BLaER1 treated with 17β-estradiol and CSF1 and Interleukin-3, amounts not matched to agents 10 nM and 100 nM (cell line): Measurements from ENCODE around the gene PCDHGB5.
A peak's percentile ranks its signal among the peaks of the same experiment; 100 is the strongest.
"Not testable (repeated sequence)": the region's sequence is repeated elsewhere in the genome, so short reads cannot be mapped to it uniquely, and the experiment has no call there.

Experiments
- H3K27ac ChIP-seq, 11 experiments: shearing (Covaris generic); formaldehyde crosslinking; 2 replicates each; pipeline ENCODE4 v1.8.1; 2022
- H3K27me3 ChIP-seq, 11 experiments: shearing (Covaris generic); formaldehyde crosslinking; 2 replicates each; pipeline ENCODE4 v1.8.1; 2022
- H3K36me3 ChIP-seq, 11 experiments: shearing (Covaris generic); formaldehyde crosslinking; 2 replicates each; pipeline ENCODE4 v1.8.1; 2022
- H3K4me1 ChIP-seq, 10 experiments: shearing (Covaris generic); formaldehyde crosslinking; 2 replicates each; pipeline ENCODE4 v1.8.1; 2022
- H3K4me2 ChIP-seq, 11 experiments: shearing (Covaris generic); formaldehyde crosslinking; 2 replicates each; pipeline ENCODE4 v1.8.1; 2022
- H3K4me3 ChIP-seq, 10 experiments: shearing (Covaris generic); formaldehyde crosslinking; 2 replicates each; pipeline ENCODE4 v1.8.1; 2022
- H3K9ac ChIP-seq, 11 experiments: shearing (Covaris generic); formaldehyde crosslinking; 2 replicates each; pipeline ENCODE4 v1.8.1; 2022
- H3K9me3 ChIP-seq, 11 experiments: shearing (Covaris generic); formaldehyde crosslinking; replicated peaks in 1 of 11; 2 replicates each; pipeline ENCODE4 v1.8.1; 2022
- H4K20me1 ChIP-seq, 11 experiments: shearing (Covaris generic); formaldehyde crosslinking; 2 replicates each; pipeline ENCODE4 v1.8.1; 2022
- Cebpa-rat ChIP-seq, 11 experiments: shearing (Covaris generic); IDR thresholded peaks; 2 replicates each; pipeline ENCODE4 v1.8.1; 2022

The PCDHGB5 gene

GRCh38 chr5:141389153-141390042, 8.3 kb upstream of the PCDHGB5 start:
- Histone ChIP-seq H3K4me1 (peaks cover 0 to 14% (median 2%) of the 10 kb centered on the region in 10 experiments; a peak in 7 of 20 replicates), H4K20me1 (no peaks in the 10 kb centered on the region), H3K27ac (peak overlapping the region in 1 of 11 experiments; percentile 44; a peak in 1 of 22 replicates), H3K36me3 (peaks cover 0 to 5% (median 0%) of the 10 kb centered on the region in 11 experiments; a peak in 1 of 22 replicates), H3K27me3 (no peaks in the 10 kb centered on the region; a peak in 1 of 22 replicates), H3K4me2 (peak overlapping the region in 3 of 11 experiments; percentile 29 to 46 (median 42); a peak in 6 of 22 replicates), H3K9me3 (peaks cover 58 to 73% (median 66%) of the 10 kb centered on the region in 11 experiments), H3K4me3 (no peak overlapping the region), H3K9ac (no peak overlapping the region)
- no peak for TF ChIP-seq Cebpa-rat (IDR thresholded peaks at IDR 0.05)

DNA sequence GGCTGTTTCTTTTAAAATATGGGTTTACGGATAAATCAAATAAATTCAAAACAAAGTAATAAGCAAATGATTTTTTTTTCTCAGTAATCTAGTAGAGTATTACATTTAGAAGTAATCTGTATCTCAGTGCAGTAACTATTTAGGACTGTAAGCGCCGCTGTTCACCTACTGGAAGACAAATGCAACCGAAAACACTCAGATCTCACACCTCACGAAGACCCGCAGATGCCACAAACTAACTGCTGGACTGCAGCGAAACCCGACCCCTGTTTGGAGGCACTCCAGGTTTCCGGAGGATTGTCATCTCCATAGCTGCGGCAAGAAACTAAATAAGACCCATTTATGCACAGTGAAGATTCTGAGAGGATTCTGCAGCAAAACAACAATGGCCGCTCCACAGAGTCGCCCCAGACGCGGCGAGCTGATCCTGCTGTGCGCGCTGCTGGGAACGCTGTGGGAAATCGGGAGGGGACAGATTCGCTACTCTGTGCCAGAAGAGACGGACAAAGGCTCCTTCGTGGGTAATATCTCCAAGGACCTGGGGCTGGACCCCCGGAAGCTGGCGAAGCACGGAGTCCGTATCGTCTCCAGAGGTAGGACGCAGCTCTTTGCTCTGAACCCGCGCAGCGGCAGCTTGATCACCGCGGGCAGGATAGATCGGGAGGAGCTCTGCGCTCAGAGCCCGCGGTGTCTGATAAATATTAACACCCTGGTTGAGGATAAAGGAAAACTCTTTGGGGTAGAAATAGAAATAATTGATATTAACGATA, 5.1 kb upstream of the PCDHGB5 start, which contains the start of gene PCDHGA8:
PCDHGA8 (plus strand) TSS at position 205 of the 770 bp plus-strand sequence; CDS start at position 386, 181 bp downstream.
- Histone ChIP-seq H3K4me3 (0 out of 20 replicates have a peak within 1 kb of the TSS, but pooled peaks of 1 of the 10 experiments have one; percentile 8), H3K9me3 (peaks cover 57 to 75% (median 66%) of the 10 kb centered on the region in 11 experiments), H3K4me2 (no peak within 1 kb of the TSS), H3K9ac (no peak within 1 kb of the TSS), H3K27me3 (no peaks in the 10 kb centered on the region; a peak in 1 of 22 replicates), H3K27ac (no peak within 1 kb of the TSS), H4K20me1 (no peaks in the 10 kb centered on the region), H3K36me3 (peaks cover 0 to 5% (median 0%) of the 10 kb centered on the region in 11 experiments; a peak in 1 of 22 replicates), H3K4me1 (peaks cover 0 to 14% (median 2%) of the 10 kb centered on the region in 10 experiments; a peak in 7 of 20 replicates)
- no peak for TF ChIP-seq Cebpa-rat (IDR thresholded peaks at IDR 0.05)

GRCh38 chr5:141393267-141393666, 4.5 kb upstream of the PCDHGB5 start:
- H3K9ac ChIP-seq: no peak overlapping the region
- no peak for TF ChIP-seq Cebpa-rat (IDR thresholded peaks at IDR 0.05)
- peaks cover 0 to 5% (median 0%) of the 10 kb centered on the region in 11 experiments; a peak in 1 of 22 replicates for H3K36me3 ChIP-seq
- H3K4me3 ChIP-seq: 0 out of 20 replicates have a peak overlapping the region, but pooled peaks of 1 of the 10 experiments have one; percentile 8
- peaks cover 58 to 78% (median 66%) of the 10 kb centered on the region in 11 experiments for H3K9me3 ChIP-seq
- no peaks in the 10 kb centered on the region for H4K20me1 ChIP-seq
- H3K4me2 ChIP-seq: no peak overlapping the region
- no peaks in the 10 kb centered on the region; a peak in 1 of 22 replicates for H3K27me3 ChIP-seq
- no peak overlapping the region for H3K27ac ChIP-seq
- peaks cover 0 to 14% (median 2%) of the 10 kb centered on the region in 10 experiments; a peak in 7 of 20 replicates for H3K4me1 ChIP-seq

DNA sequence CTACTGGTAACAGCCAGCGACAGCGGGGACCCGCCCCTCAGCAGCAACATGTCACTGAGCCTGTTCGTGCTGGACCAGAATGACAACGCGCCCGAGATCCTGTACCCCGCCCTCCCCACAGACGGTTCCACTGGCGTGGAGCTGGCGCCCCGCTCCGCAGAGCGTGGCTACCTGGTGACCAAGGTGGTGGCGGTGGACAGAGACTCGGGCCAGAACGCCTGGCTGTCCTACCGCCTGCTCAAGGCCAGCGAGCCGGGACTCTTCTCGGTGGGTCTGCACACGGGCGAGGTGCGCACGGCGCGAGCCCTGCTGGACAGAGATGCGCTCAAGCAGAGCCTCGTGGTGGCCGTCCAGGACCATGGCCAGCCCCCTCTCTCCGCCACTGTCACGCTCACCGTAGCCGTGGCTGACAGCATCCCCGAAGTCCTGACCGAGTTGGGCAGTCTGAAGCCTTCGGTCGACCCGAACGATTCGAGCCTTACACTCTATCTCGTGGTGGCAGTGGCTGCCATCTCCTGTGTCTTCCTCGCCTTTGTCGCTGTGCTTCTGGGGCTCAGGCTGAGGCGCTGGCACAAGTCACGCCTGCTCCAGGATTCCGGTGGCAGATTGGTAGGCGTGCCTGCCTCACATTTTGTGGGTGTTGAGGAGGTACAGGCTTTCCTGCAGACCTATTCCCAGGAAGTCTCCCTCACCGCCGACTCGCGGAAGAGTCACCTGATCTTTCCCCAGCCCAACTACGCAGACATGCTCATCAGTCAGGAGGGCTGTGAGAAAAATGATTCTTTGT, 3.2 kb upstream of the PCDHGB5 start:
- not testable (repeated sequence) for H3K9ac ChIP-seq, H3K4me3 ChIP-seq, H4K20me1 ChIP-seq, H3K27me3 ChIP-seq, H3K4me2 ChIP-seq, H3K36me3 ChIP-seq, H3K27ac ChIP-seq
- peaks cover 0 to 14% (median 2%) of the 10 kb centered on the region in 10 experiments; a peak in 7 of 20 replicates for H3K4me1 ChIP-seq
- peaks cover 57 to 78% (median 66%) of the 10 kb centered on the region in 11 experiments for H3K9me3 ChIP-seq

GRCh38 chr5:141398608-141399007, 861 bp downstream of the PCDHGB5 start:
- Histone ChIP-seq H3K4me3 (no peak overlapping the region), H3K36me3 (no peaks in the 10 kb centered on the region), H4K20me1 (no peaks in the 10 kb centered on the region), H3K9me3 (peaks cover 58 to 81% (median 66%) of the 10 kb centered on the region in 11 experiments), H3K27ac (no peak overlapping the region), H3K9ac (no peak overlapping the region), H3K4me1 (no peaks in the 10 kb centered on the region), H3K27me3 (no peaks in the 10 kb centered on the region), H3K4me2 (no peak overlapping the region)
- no peak for TF ChIP-seq Cebpa-rat (IDR thresholded peaks at IDR 0.05)

DNA sequence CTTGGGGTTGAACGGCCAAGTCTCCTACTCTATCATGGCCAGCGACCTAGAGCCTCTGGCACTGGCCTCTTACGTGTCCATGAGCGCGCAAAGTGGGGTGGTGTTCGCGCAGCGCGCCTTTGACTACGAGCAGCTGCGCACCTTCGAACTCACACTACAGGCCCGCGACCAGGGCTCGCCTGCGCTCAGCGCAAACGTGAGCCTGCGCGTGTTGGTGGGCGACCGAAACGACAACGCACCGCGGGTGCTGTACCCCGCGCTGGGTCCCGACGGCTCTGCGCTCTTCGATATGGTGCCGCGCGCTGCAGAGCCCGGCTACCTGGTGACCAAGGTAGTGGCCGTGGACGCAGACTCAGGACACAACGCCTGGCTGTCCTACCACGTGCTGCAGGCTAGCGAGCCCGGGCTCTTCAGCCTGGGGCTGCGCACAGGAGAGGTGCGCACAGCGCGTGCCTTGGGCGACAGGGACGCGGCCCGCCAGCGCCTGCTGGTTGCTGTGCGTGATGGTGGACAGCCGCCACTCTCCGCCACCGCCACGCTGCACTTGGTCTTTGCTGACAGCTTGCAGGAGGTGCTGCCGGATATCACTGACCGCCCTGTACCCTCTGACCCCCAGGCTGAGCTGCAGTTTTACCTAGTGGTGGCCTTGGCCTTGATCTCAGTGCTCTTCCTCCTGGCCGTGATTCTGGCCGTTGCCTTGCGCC, 2.0 kb downstream of the PCDHGB5 start:
- Histone ChIP-seq H3K36me3 (no peaks in the 10 kb centered on the region), H3K9ac (no peak overlapping the region), H3K9me3 (peaks cover 47 to 81% (median 59%) of the 10 kb centered on the region in 11 experiments), H4K20me1 (no peaks in the 10 kb centered on the region), H3K27me3 (no peaks in the 10 kb centered on the region), H3K4me1 (no peaks in the 10 kb centered on the region), H3K4me2 (no peak overlapping the region), H3K4me3 (0 out of 20 replicates have a peak overlapping the region, but pooled peaks of 1 of the 10 experiments have one; percentile 7), H3K27ac (no peak overlapping the region)
- no peak for TF ChIP-seq Cebpa-rat (IDR thresholded peaks at IDR 0.05)

DNA sequence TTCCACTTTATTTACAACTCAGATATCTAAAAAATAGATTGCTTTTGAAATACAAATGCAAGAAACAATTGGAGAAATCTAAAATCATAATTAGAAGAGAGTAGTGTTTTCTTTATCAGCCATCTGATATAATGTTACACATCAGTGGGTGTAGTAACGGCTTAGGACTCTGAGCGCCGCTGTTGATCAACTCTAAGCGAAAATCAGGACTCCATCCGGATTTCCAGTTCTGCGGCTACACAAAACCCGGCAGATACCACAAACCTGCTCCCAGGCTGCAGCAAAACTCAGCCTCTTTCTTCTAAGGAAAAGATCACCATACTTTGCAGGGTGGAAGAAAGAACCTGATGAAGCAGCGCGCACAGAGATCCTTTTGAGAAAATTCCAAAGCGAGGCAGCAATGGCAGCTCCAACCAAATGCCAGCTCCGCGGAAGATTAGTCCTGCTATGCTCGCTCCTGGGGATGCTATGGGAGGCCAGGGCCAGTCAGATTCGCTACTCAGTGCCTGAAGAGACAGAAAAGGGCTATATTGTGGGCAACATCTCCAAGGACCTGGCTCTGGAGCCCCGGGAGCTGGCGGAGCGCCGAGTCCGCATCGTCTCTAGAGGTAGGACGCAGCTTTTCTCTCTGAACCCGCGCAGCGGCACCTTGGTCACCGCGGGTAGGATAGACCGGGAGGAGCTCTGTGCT, 5.0 kb downstream of the PCDHGB5 start, which contains the start of gene PCDHGA9:
PCDHGA9 (plus strand) TSS at position 226 of the 691 bp plus-strand sequence; CDS start at position 401, 175 bp downstream.
- H3K36me3 ChIP-seq: no peaks in the 10 kb centered on the region
- no peak within 1 kb of the TSS for H3K27ac ChIP-seq
- no peak for TF ChIP-seq Cebpa-rat (IDR thresholded peaks at IDR 0.05)
- no peaks in the 10 kb centered on the region for H3K4me1 ChIP-seq
- H3K9ac ChIP-seq: no peak within 1 kb of the TSS
- no peak within 1 kb of the TSS for H3K4me3 ChIP-seq
- peaks cover 37 to 66% (median 49%) of the 10 kb centered on the region in 11 experiments for H3K9me3 ChIP-seq
- no peaks in the 10 kb centered on the region for H4K20me1 ChIP-seq
- no peaks in the 10 kb centered on the region for H3K27me3 ChIP-seq
- no peak within 1 kb of the TSS for H3K4me2 ChIP-seq
